Loucy (cell line): Measurements from ENCODE around the gene ADCY6.

ENCODE experiments used
- CTCF ChIP-seq: fragments of 200-600 bp; sonication (generic); conservative IDR thresholded peaks from 2 replicates; pipeline ENCODE4 v1.5.1; 2014; ENCODE audit warnings: mild to moderate bottlenecking, antibody characterized with exemption, low read length
- EZH2phosphoT487 ChIP-seq: fragments of 200-600 bp; IDR thresholded peaks from 2 replicates; pipeline ENCODE4 v1.6.1; 2018; ENCODE audit warnings: antibody characterized with exemption, mild to moderate bottlenecking, moderate library complexity, borderline replicate concordance

- TF ChIP-seq CTCF (no peak), EZH2phosphoT487 (no peak)
These were observed 22.7 kb upstream of the ADCY6 start for GRCh38 chr12:48811437-48812090.
